Glomerular endothelial cell (primary cell): Measurements from ENCODE around the gene OCEL1. TPM values are rescaled to one million over a fixed set of nuclear protein-coding genes. Genes with fewer than 3 reads are reported as not detected.
"Not testable (repeated sequence)": the region's sequence is repeated elsewhere in the genome, so short reads cannot be mapped to it uniquely, and the experiment has no call there.

Experiments
- DNase-seq: peaks from one replicate; pipeline ENCODE4 v3.0.0-alpha.2; 2011; ENCODE audit warnings: low read depth, low spot score; ENCODE audit errors: extremely low read depth
- total RNA-seq: library from RNA; depleted of rRNA; stranded (reverse); fragments of >200 nt; gene quantifications from 2 replicates; pipeline ENCODE4 v1.2.3, GENCODE V29; 2015

OCEL1 gene
- total RNA-seq, 1 donor from 2014 or later: 6.5 TPM

DNA sequence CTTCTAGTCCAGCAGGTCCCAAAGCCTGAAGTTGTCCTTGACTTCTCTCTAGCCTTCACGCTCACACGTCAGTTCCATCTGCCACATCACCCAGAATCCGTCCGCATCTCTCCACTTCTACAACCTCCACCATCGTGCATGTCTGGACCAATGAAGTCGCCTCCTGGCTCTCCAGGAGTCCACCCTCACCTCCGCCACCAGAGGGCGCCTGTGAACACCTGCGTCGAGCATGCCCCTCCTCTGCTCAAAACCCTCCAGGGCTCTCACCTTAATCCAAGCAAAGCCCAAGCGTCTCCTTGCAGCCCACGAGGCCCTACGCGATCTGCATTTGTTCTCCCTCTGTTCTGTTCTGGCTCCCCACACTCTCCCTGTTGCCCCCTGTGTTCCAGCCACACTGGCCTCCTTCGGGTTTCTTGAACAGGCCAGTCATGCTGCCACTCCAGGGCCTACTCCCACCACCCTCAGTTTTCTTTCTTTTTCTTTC lies 34.9 kb downstream of the OCEL1 start:
- DNase-seq: no peak

DNA sequence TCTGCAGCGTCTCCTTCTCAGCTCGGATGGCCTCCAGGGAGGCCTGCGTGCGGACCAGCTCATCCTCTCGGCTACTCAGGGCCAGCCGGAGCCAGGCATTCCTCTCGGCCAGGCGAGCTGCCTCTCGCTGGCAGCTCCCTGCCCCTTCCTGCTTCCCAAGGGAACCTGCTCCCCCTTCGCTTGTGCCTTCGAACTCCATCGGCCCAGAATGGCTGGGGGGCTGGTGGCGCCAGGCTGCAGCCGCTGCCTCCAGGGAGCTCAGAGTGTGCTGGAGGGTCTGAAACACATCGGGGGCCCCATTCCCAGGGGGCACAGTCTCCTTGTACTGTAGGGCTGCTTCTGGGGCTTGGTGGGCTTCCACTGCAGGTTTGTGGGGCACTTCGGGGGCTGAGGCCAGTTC lies 36.5 kb downstream of the OCEL1 start:
- no peak for DNase-seq

DNA sequence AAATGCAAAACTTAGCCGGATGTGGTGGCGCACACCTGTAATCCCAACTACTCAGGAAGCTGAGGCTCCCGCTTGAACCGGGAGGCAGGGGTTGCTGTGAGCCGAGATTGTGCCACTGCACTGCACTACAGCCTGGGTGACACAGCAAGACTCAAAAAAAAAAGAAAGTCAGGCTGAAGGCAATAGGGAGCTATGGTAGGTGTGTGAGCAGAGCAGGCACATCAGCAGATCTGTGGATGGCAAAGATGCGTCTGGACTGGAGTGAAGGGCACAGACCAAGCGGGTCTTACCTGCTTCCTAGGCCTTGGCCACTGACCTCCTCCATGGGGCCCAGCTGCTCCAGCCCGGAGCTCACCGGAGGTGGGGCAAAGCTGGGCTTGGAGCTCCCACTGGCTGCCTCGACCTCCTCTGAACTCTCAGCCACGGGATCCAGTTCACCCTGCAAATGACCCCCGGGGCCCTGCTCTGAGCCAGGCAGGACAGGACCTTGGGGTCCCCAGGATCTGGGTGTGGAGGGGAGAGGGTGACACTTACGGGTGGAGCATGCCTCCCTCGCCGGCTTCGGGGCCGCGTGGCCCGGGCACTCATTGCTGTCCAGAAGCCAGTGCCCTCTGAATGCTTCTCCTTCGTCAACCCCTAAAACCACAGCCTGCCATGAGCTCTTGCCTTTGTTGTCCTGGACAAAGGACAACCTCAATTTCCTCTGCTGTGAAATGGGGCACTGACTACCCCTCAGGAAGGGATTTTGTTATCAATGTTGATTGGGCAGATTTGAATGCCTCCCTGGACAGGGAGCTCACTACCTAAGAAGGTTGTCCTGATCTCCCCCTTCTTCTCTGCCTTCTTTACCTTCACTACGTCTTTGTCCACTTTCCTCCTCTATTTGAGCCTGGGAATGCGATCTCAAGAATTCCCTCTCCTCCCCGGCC lies 38.0 kb downstream of the OCEL1 start:
- DNase-seq: no peak

DNA sequence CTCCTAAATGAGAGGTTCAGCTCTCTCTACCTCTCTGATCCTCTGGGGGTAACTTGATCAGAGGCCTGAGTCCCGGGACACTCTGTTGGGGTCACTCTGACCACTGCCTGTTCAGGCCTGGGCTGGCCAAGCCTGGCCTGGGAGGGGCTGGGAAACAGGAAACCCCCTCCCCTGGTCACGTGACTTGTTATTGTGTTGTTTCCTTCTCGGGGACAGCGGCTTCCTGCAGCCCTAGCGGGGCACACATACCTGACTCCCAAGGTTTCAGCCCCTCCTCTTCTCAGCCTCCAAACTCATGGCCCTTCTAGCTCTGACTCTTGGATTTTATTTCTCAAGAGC lies 38.6 kb downstream of the OCEL1 start, which contains the start of gene USHBP1:
Gene USHBP1, minus strand, starts transcription at position 105 of the 339 bp plus-strand sequence. CDS start 446 bp downstream, outside the sequence.
- DNase-seq: no peak

DNA sequence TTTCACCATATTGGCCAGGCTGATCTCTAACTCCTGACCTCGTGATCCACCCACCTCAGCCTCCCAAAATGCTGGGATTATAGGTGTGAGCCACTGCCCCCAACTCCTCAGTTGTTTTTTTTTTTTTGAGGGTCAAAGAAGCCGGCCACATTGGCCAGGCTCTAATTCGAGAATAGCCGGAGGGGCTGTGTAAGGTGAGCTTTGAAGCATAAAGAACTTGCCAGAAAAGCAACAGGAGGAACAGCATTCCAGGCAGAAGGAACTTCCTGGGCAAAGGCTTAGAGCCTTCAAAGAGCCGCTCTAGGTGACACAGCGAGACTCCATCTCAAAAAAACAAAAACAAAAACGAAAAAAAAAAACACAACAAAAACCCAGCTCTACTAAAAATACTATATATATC lies 40.0 kb downstream of the OCEL1 start:
- no peak for DNase-seq

DNA sequence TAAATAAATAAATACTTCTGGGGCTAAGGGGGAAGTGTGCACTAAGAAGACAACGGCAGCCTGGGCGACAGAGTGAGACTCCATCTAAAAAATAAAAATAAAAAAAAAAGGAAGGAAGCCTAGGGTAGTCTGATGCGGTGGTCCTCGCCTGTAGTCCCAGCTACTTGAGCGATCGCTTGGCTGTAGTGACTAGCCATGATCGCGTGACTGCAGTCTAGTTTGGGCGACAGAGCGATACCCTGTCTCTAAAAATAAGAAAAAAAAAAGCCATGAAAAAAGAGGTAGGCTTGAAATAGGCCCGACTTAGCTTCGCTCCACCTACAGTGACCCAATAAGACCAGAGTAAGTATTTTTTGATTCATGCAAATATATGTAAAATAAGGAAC lies 40.6 kb downstream of the OCEL1 start:
- DNase-seq: no peak

DNA sequence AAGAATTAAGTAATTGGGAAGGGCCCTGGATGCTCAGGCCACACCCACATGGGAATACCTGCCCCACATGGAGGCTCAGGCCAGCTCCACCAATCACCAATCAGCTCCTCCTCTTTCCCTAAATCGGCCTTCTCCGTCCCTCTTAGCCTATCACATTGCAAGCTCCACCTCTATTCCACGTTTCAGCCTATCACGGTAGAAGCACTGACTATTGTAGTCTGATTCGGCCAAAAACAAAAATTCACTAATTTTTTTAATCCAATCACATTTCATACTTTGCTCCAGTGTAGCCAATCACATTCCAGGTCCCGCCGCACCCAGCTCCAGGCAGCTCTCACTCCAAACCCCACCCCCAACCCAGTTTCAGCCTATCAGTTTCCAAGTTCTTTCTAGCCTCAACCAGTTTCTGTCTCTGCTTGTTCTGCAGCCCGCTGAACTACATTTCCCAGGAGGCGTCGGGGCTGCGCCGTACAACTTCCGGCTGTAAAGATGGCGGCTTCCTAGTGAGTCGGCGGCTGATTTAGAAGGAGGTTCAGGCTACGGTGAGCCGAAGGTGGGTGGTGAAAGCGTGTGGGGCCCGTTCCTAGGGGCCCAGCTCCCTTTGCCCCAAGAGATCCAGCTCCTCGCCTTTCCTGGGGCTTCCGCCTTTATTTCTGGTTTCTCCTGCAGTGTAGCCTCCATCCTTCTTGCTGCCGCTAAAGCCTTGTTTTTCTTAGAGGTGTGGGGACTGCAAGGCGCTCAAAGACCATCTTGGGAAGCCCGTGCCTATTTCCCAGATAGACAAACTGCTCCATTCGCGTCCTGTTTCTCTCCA lies 41.2 kb downstream of the OCEL1 start, which contains the start of gene BABAM1:
Gene BABAM1, plus strand, starts transcription at position 469 of the 814 bp plus-strand sequence. CDS start 1,364 bp downstream, outside the sequence.
- DNase-seq: peak; percentile 99

DNA sequence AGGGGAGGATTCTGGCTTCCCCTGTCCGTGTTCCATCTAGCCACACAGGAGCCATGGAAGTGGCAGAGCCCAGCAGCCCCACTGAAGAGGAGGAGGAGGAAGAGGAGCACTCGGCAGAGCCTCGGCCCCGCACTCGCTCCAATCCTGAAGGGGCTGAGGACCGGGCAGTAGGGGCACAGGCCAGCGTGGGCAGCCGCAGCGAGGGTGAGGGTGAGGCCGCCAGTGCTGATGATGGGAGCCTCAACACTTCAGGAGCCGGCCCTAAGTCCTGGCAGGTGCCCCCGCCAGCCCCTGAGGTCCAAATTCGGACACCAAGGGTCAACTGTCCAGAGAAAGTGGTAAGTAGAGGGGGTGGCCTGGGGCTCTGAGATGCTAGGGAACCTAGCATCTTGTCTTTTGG lies 42.7 kb downstream of the OCEL1 start:
- DNase-seq: no peak

DNA sequence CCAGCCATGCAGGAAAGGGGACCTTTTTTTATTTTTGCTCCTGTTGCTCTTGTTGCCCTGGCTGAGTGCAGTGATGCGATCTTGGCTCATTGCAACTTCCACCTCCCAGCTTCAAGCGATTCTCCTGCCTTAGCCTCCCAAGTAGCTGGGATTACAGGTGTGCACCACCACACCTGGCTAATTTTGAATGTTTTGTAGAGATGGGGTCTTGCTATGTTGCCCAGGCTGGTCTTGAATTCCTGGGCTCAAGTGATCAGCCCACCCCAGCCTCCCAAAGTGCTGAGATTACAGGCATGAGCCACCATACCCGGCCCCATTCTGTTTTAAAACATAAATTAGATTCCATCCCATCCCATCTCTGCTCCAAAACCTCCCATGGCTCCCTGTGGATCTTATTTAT lies 48.9 kb downstream of the OCEL1 start:
- DNase-seq: not testable (repeated sequence)

DNA sequence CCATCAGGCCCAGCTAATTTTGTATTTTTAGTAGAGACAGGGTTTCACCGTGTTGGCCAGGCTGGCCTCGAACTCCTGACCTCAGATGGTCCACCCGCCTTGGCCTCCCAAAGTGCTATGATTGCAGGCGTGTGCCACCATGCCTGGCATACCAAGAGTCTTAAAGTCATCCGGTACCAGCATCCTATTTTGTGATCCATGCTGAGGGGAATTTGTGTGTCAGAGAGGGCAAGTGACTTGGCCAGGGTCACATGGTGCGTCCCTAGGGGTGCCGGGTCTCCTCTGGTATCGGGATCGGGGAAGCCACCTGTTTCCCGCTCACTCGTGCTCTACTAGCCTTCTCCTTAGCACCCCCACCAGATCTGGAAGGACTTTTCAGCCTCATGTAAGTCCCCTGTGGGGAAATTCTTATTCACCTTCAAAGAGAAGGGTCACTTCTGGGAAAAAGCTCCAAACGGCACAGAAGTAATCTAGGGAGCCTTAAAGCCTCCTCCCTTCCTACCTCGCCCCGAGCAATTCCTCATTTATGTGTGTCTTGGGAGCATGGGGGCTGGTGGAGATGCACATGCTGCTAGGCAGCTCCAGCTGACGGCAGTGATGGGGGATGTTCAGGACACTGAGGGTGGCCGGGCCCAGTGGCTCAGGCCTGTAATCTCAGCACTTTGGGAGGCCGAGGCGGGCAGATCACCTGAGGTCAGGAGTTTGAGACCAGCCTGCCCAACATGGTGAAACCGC lies 49.6 kb downstream of the OCEL1 start:
- DNase-seq: no peak

Other genes starting within 250 kb of the OCEL1 start
- gene CPAMD8, start 199.4 kb upstream of the OCEL1 start, total RNA-seq: 3.4 and 4.4 TPM in 2 replicates
- 2.8 and 4.9 TPM in 2 replicates for gene HAUS8, start 150.8 kb upstream of the OCEL1 start, total RNA-seq
- 93.1 and 125 TPM in 2 replicates for gene MYO9B, start 150.4 kb upstream of the OCEL1 start, total RNA-seq
- gene USE1, start 10.9 kb upstream of the OCEL1 start, total RNA-seq: 24.5 and 32.5 TPM in 2 replicates
- gene NR2F6, start 19.7 kb downstream of the OCEL1 start, total RNA-seq: 68.1 and 75.5 TPM in 2 replicates
- 31.3 and 40.0 TPM in 2 replicates for gene USHBP1, start 38.5 kb downstream of the OCEL1 start, total RNA-seq
- gene BABAM1, start 41.2 kb downstream of the OCEL1 start, total RNA-seq: 78.9 and 94.9 TPM in 2 replicates
- 0.39 and 4.3 TPM in 2 replicates for gene ANKLE1, start 55.7 kb downstream of the OCEL1 start, total RNA-seq
- 6.8 and 9.3 TPM in 2 replicates for gene ABHD8, start 77.2 kb downstream of the OCEL1 start, total RNA-seq
- 91.0 and 103 TPM in 2 replicates for gene MRPL34, start 79.6 kb downstream of the OCEL1 start, total RNA-seq
- gene DDA1, start 83.3 kb downstream of the OCEL1 start, total RNA-seq: 74.4 and 78.0 TPM in 2 replicates
- gene ANO8, start 108.6 kb downstream of the OCEL1 start, total RNA-seq: 6.3 and 9.6 TPM in 2 replicates
- gene GTPBP3, start 111.3 kb downstream of the OCEL1 start, total RNA-seq: 16.6 and 34.1 TPM in 2 replicates
- gene PLVAP, start 151.1 kb downstream of the OCEL1 start, total RNA-seq: 5.4 and 22.9 TPM in 2 replicates
- not detected in 2 replicates for gene CCDC194, start 168.0 kb downstream of the OCEL1 start, total RNA-seq
- 22.8 and 111 TPM in 2 replicates for gene BST2, start 179.4 kb downstream of the OCEL1 start, total RNA-seq
- 88.2 and 108 TPM in 2 replicates for gene MVB12A, start 193.8 kb downstream of the OCEL1 start, total RNA-seq
- gene TMEM221, start 222.4 kb downstream of the OCEL1 start, total RNA-seq: 0.06 and 0.39 TPM in 2 replicates
- gene NXNL1, start 234.7 kb downstream of the OCEL1 start, total RNA-seq: not detected in 2 replicates
- gene SLC27A1, start 244.3 kb downstream of the OCEL1 start, total RNA-seq: 24.6 and 29.5 TPM in 2 replicates